ENCODE results near the gene SCAMP3. TPM values are rescaled to one million over a fixed set of nuclear protein-coding genes. Genes with fewer than 3 reads are reported as not detected.
A peak's percentile ranks its signal among the peaks of the same experiment; 100 is the strongest.

SCAMP3 gene
- 100 to 1,000 TPM in 1 of 2 donors, 10 to 100 TPM in 1; 98.9 to 107 TPM for total RNA-seq

GRCh38 chr1:155261852-155262673 is at the start of gene SCAMP3:
Gene SCAMP3, minus strand, starts transcription at chr1:155262360. Its CDS starts 209 bp downstream, at chr1:155262151.
- Mint-ChIP-seq H3K27ac (peak within 1 kb of the TSS; percentile 97 to 98), H3K9me3 (no peaks in the 10 kb centered on the region), H3K36me3 (peaks cover 34 to 38% of the 10 kb centered on the region in 2 donors)
- peak; percentile 81 to 94 for DNase-seq (ENCODE audit: low spot score in 2 of 2)
- peak; percentile 97 to 98 for ATAC-seq

GRCh38 chr1:155309423-155310021 is 47.4 kb upstream of the SCAMP3 start:
- Mint-ChIP-seq H3K36me3 (peaks cover 19 to 41% of the 10 kb centered on the region in 2 donors), H3K27ac (peak overlapping the region; percentile 99), H3K9me3 (no peaks in the 10 kb centered on the region)
- DNase-seq (ENCODE audit: low spot score in 2 of 2) (no peak), ATAC-seq (no peak)

GRCh38 chr1:155308493-155309422 is 46.6 kb upstream of the SCAMP3 start, which contains the start of gene FDPS:
Gene FDPS, plus strand, starts transcription at chr1:155308866. Its CDS starts 924 bp downstream, at chr1:155309790.
- Mint-ChIP-seq H3K9me3 (no peaks in the 10 kb centered on the region), H3K27ac (peak within 1 kb of the TSS; percentile 99), H3K36me3 (peaks cover 19 to 41% of the 10 kb centered on the region in 2 donors)
- DNase-seq (ENCODE audit: low spot score in 2 of 2) (peak; percentile 93 to 99), ATAC-seq (peak; percentile 97 to 99)

GRCh38 chr1:155307247-155307740 is 45.1 kb upstream of the SCAMP3 start:
- peaks cover 19 to 37% of the 10 kb centered on the region in 2 donors for H3K36me3 Mint-ChIP-seq
- no peaks in the 10 kb centered on the region for H3K9me3 Mint-ChIP-seq
- H3K27ac Mint-ChIP-seq = peak overlapping the region in 1 of 2 donors; percentile 99
- no peak for DNase-seq (ENCODE audit: low spot score in 2 of 2)
- ATAC-seq = no peak

GRCh38 chr1:155305881-155306391 is 43.8 kb upstream of the SCAMP3 start:
- peak overlapping the region in 1 of 2 donors; percentile 13 for H3K27ac Mint-ChIP-seq
- ATAC-seq (no peak), DNase-seq (ENCODE audit: low spot score in 2 of 2) (no peak)

GRCh38 chr1:155304558-155305063 is 42.5 kb upstream of the SCAMP3 start:
- Mint-ChIP-seq H3K27ac (peak overlapping the region in 1 of 2 donors; percentile 41), H3K9me3 (no peaks in the 10 kb centered on the region), H3K36me3 (peaks cover 10 to 11% of the 10 kb centered on the region in 2 donors)
- ATAC-seq (no peak), DNase-seq (ENCODE audit: low spot score in 2 of 2) (no peak)

More at GRCh38 chr1:155305881-155306391, 43.8 kb upstream of the SCAMP3 start:
- H3K9me3 Mint-ChIP-seq = no peaks in the 10 kb centered on the region
- H3K36me3 Mint-ChIP-seq = peaks cover 19 to 23% of the 10 kb centered on the region in 2 donors

- Mint-ChIP-seq H3K27ac (peak within 1 kb of the TSS in 1 of 2 donors; percentile 23), H3K9me3 (no peaks in the 10 kb centered on the region), H3K36me3 (no peaks in the 10 kb centered on the region)
- DNase-seq (ENCODE audit: low spot score in 2 of 2) (no peak), ATAC-seq (no peak)
Measured at GRCh38 chr1:155301342-155301841, 39.2 kb upstream of the SCAMP3 start, which contains the start of gene PKLR. Gene PKLR, minus strand, starts transcription at chr1:155301438. Its CDS starts 43 bp downstream, at chr1:155301395.

GRCh38 chr1:155300553-155301329 is 38.6 kb upstream of the SCAMP3 start:
- ATAC-seq = no peak
- no peaks in the 10 kb centered on the region for H3K9me3 Mint-ChIP-seq

GRCh38 chr1:155300024-155300423 is 37.9 kb upstream of the SCAMP3 start:
- Mint-ChIP-seq H3K36me3 (no peaks in the 10 kb centered on the region), H3K9me3 (no peaks in the 10 kb centered on the region), H3K27ac (no peak overlapping the region)
- ATAC-seq (no peak), DNase-seq (ENCODE audit: low spot score in 2 of 2) (no peak)

More at GRCh38 chr1:155300553-155301329, 38.6 kb upstream of the SCAMP3 start:
- DNase-seq (ENCODE audit: low spot score in 2 of 2) = no peak
- Mint-ChIP-seq H3K27ac (peak overlapping the region in 1 of 2 donors; percentile 23), H3K36me3 (no peaks in the 10 kb centered on the region)

GRCh38 chr1:155297384-155297783 is 35.2 kb upstream of the SCAMP3 start:
- DNase-seq (ENCODE audit: low spot score in 2 of 2) (no peak), ATAC-seq (no peak)
- Mint-ChIP-seq H3K36me3 (no peaks in the 10 kb centered on the region), H3K27ac (no peak overlapping the region), H3K9me3 (no peaks in the 10 kb centered on the region)

GRCh38 chr1:155296661-155297060 is 34.5 kb upstream of the SCAMP3 start:
- H3K9me3 Mint-ChIP-seq = no peaks in the 10 kb centered on the region
- ATAC-seq (no peak), DNase-seq (ENCODE audit: low spot score in 2 of 2) (no peak)
- no peak overlapping the region for H3K27ac Mint-ChIP-seq
- no peaks in the 10 kb centered on the region for H3K36me3 Mint-ChIP-seq

GRCh38 chr1:155295942-155296267 is 33.7 kb upstream of the SCAMP3 start:
- Mint-ChIP-seq H3K36me3 (no peaks in the 10 kb centered on the region), H3K27ac (no peak overlapping the region), H3K9me3 (no peaks in the 10 kb centered on the region)
- DNase-seq (ENCODE audit: low spot score in 2 of 2) (no peak), ATAC-seq (no peak)

GRCh38 chr1:155295183-155295941 is 33.2 kb upstream of the SCAMP3 start:
- DNase-seq (ENCODE audit: low spot score in 2 of 2) (no peak), ATAC-seq (peak in 1 of 2 donors; percentile 46)
- H3K9me3 Mint-ChIP-seq = no peaks in the 10 kb centered on the region
- H3K27ac Mint-ChIP-seq = no peak overlapping the region
- no peaks in the 10 kb centered on the region for H3K36me3 Mint-ChIP-seq

- no peak for DNase-seq (ENCODE audit: low spot score in 2 of 2)
- peak in 1 of 2 donors; percentile 18 for ATAC-seq
- no peaks in the 10 kb centered on the region for H3K36me3 Mint-ChIP-seq
- no peak overlapping the region for H3K27ac Mint-ChIP-seq
- H3K9me3 Mint-ChIP-seq = no peaks in the 10 kb centered on the region
Measured at GRCh38 chr1:155294520-155295182, 32.5 kb upstream of the SCAMP3 start.
